GM12872 (cell line): ENCODE measurements around the gene GAB2.

Source experiments
- CTCF ChIP-seq: IDR thresholded peaks from 3 replicates; pipeline ENCODE4 v1.5.1; 2011; ENCODE audit warnings: low read depth, mild to moderate bottlenecking, low read length, moderate library complexity; ENCODE audit not compliant: insufficient read depth

The GAB2 gene

GRCh38 chr11:78210000-78210608 is 207.5 kb downstream of the GAB2 start:
- no peak for TF ChIP-seq CTCF

- TF ChIP-seq CTCF, result no peak
Measured at GRCh38 chr11:78209478-78209877, 208.1 kb downstream of the GAB2 start.

GRCh38 chr11:78208257-78209165 is 209.1 kb downstream of the GAB2 start:
- no peak for TF ChIP-seq CTCF

- TF ChIP-seq CTCF, result no peak
Measured at GRCh38 chr11:78207532-78208256, 209.9 kb downstream of the GAB2 start.

- no peak for TF ChIP-seq CTCF
Measured at GRCh38 chr11:78205691-78206090, 211.9 kb downstream of the GAB2 start.

GRCh38 chr11:78205256-78205655 is 212.4 kb downstream of the GAB2 start:
- no peak for TF ChIP-seq CTCF

GRCh38 chr11:78203184-78203583 is 214.4 kb downstream of the GAB2 start:
- TF ChIP-seq CTCF, result no peak
